ENCODE results near the gene ASB1. TPM values are rescaled to one million over a fixed set of nuclear protein-coding genes. Genes with fewer than 3 reads are reported as not detected.
A peak's percentile ranks its signal among the peaks of the same experiment; 100 is the strongest.
"Not testable (repeated sequence)": the region's sequence is repeated elsewhere in the genome, so short reads cannot be mapped to it uniquely, and the experiment has no call there.

ASB1 gene
- total RNA-seq, 3 donors from 2014 or later: 23.5 to 41.7 (median 24.6) TPM

- no peaks in the 10 kb centered on the region for H3K36me3 ChIP-seq (ENCODE audit: low read depth)
- DNase-seq: no peak
- H3K4me3 ChIP-seq: no peak overlapping the region
- TF ChIP-seq, protein P1, sequence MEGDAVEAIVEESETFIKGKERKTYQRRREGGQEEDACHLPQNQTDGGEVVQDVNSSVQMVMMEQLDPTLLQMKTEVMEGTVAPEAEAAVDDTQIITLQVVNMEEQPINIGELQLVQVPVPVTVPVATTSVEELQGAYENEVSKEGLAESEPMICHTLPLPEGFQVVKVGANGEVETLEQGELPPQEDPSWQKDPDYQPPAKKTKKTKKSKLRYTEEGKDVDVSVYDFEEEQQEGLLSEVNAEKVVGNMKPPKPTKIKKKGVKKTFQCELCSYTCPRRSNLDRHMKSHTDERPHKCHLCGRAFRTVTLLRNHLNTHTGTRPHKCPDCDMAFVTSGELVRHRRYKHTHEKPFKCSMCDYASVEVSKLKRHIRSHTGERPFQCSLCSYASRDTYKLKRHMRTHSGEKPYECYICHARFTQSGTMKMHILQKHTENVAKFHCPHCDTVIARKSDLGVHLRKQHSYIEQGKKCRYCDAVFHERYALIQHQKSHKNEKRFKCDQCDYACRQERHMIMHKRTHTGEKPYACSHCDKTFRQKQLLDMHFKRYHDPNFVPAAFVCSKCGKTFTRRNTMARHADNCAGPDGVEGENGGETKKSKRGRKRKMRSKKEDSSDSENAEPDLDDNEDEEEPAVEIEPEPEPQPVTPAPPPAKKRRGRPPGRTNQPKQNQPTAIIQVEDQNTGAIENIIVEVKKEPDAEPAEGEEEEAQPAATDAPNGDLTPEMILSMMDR (IDR thresholded peaks at IDR 0.05): no peak
- no peaks in the 10 kb centered on the region for H3K9me3 ChIP-seq
- peak; percentile 22 for ATAC-seq
- H3K4me1 ChIP-seq (ENCODE audit: low read depth): no peaks in the 10 kb centered on the region
- intact Hi-C loops (cut with DNase I, micrococcal nuclease): no loop called here
Observed at GRCh38 chr2:238438856-238439849, 12.4 kb downstream of the ASB1 start.

- H3K9me3 ChIP-seq: no peaks in the 10 kb centered on the region
- TF ChIP-seq, protein P1 (IDR thresholded peaks at IDR 0.05): no peak
- ATAC-seq (no peak), DNase-seq (no peak)
- H3K4me3 ChIP-seq: no peak overlapping the region
- intact Hi-C loops (cut with DNase I, micrococcal nuclease): no loop called here
- H3K4me1 ChIP-seq (ENCODE audit: low read depth): no peaks in the 10 kb centered on the region
- no peaks in the 10 kb centered on the region for H3K36me3 ChIP-seq (ENCODE audit: low read depth)
Observed at GRCh38 chr2:238439917-238440316, 13.2 kb downstream of the ASB1 start.

GRCh38 chr2:238440331-238440730 lies 13.6 kb downstream of the ASB1 start:
- Histone ChIP-seq H3K4me3 (no peak overlapping the region), H3K9me3 (no peaks in the 10 kb centered on the region), H3K4me1 (ENCODE audit: low read depth) (no peaks in the 10 kb centered on the region), H3K36me3 (ENCODE audit: low read depth) (no peaks in the 10 kb centered on the region)
- intact Hi-C loops (cut with DNase I, micrococcal nuclease): no loop called here
- TF ChIP-seq, protein P1 (IDR thresholded peaks at IDR 0.05): no peak
- DNase-seq: no peak
- ATAC-seq: no peak

DNA sequence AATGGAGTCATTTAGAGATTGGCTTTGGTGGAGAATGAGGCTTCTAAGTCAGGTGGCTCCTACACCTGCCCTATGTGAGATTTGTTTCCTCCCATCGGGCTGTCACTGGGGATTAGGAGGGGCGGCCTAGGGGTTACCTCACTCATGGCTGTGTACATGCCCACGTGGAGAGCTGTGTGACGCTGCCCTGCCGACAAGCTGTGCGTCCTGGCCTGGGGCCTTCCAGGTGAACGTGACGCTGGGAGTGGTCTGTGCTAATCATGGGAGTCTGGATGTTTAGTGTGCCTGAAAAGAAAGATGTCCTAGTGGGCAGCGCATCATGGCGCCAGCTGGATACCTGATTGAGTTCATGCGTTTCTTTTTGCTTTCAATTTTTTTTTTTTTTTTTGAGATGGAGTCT lies 14.0 kb downstream of the ASB1 start:
- no peak for ATAC-seq
- no peaks in the 10 kb centered on the region for H3K4me1 ChIP-seq (ENCODE audit: low read depth)
- no peak for DNase-seq
- no peaks in the 10 kb centered on the region for H3K36me3 ChIP-seq (ENCODE audit: low read depth)
- intact Hi-C loops (cut with DNase I, micrococcal nuclease): no loop called here
- no peaks in the 10 kb centered on the region for H3K9me3 ChIP-seq
- H3K4me3 ChIP-seq: no peak overlapping the region
- TF ChIP-seq, protein P1 (IDR thresholded peaks at IDR 0.05): no peak

DNA sequence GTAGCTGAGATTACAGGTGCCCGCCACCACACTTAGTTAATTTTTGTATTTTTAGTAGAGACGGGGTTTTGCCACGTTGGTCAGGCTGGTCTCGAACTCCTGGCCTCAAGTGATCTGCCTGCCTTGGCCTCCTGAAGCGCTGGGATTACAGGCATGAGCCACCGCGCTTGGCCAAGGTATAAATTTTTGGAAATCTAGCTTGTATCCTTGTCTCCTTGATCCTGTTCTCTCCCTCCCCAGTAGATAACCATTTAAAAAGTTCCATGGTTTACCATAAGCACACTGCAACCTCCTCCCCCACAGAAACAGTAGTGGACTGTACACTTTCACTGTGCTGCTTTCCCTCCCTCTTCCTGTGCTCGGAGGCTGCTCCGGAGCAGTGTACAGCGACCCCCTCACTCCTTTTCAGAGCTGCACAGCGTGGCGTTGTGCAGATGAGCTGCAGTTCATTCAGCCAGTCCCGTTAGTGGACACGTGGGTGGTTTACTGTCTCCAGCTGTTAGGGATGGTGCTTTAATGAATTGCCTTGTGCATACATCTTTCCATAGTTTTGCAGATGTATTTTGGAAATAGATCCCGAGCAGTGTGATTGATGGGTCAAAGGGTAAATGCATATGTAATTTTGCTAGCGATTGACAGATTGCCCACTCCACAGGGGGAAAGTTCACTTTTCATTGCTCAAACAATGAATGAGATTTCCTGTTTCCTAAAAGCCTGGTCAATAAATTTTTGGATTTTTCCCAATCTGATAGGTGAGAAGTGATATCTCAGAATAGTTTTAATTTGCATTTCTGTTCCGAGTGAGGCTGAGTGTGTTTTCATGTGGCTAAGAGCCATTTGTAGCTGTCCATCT lies 14.8 kb downstream of the ASB1 start:
- TF ChIP-seq, protein P1 (IDR thresholded peaks at IDR 0.05): no peak
- Histone ChIP-seq H3K9me3 (no peaks in the 10 kb centered on the region), H3K4me3 (no peak overlapping the region), H3K4me1 (ENCODE audit: low read depth) (no peaks in the 10 kb centered on the region), H3K36me3 (ENCODE audit: low read depth) (peaks cover 3% of the 10 kb centered on the region)
- ATAC-seq: no peak
- no peak for DNase-seq
- intact Hi-C loops (cut with DNase I, micrococcal nuclease): no loop called here

GRCh38 chr2:238442257-238442656 lies 15.5 kb downstream of the ASB1 start:
- ATAC-seq; H3K9me3 ChIP-seq; H3K4me3 ChIP-seq; intact Hi-C loops (cut with DNase I, micrococcal nuclease); H3K36me3 ChIP-seq (ENCODE audit: low read depth); DNase-seq; H3K4me1 ChIP-seq (ENCODE audit: low read depth): not testable (repeated sequence)

All from mucosa of descending colon (tissue), 3 donors.